B cell (primary cell): Measurements from ENCODE around the gene ELL.

Experiments used
- EZH2 ChIP-seq: IDR thresholded peaks from 2 replicates; pipeline ENCODE4 v1.6.1; 2012; ENCODE audit warnings: borderline replicate concordance, low read depth, mild to moderate bottlenecking, moderate library complexity, low read length; ENCODE audit not compliant: insufficient read depth, poor library complexity, severe bottlenecking
- TF ChIP-seq, protein P1 (sequence below): fragments of 200-600 bp; IDR thresholded peaks from one replicate; pipeline ENCODE4 v1.8.0; 2022; ENCODE audit warnings: antibody characterized with exemption, mild to moderate bottlenecking

DNA sequence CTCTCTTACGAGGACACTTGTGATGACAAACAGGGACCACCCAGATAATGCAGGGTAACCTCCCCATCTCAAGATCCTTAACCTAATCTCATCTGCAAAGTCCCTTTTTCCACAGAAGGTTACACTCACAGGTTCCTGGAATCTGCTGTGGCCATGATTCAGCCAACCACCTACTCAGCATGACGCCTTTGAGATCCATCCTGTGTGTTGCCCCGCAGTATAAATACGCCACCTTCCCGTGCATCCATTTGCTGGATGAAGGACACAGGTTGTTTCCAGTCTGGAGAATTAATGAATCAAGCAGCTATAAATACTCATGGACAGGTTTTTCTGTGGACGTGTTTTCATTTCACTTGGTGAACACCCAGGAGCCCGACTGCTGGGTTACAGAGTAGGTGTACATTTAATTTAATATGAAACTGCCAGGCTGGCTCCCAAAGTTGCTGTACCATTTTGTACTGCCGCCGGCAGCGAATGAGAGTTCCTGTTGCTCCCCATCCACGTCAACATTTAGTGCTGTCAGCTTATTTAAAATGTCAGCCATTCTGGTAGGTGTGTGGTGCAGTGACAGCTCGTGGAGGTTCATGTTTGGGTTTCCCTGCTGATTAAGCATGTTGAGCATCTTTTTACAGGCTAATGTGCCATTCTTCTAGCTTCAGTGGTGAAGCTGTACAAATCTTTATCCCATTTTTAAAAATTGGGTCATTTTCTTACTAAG is 40.2 kb downstream of the ELL start:
- TF ChIP-seq, protein P1, sequence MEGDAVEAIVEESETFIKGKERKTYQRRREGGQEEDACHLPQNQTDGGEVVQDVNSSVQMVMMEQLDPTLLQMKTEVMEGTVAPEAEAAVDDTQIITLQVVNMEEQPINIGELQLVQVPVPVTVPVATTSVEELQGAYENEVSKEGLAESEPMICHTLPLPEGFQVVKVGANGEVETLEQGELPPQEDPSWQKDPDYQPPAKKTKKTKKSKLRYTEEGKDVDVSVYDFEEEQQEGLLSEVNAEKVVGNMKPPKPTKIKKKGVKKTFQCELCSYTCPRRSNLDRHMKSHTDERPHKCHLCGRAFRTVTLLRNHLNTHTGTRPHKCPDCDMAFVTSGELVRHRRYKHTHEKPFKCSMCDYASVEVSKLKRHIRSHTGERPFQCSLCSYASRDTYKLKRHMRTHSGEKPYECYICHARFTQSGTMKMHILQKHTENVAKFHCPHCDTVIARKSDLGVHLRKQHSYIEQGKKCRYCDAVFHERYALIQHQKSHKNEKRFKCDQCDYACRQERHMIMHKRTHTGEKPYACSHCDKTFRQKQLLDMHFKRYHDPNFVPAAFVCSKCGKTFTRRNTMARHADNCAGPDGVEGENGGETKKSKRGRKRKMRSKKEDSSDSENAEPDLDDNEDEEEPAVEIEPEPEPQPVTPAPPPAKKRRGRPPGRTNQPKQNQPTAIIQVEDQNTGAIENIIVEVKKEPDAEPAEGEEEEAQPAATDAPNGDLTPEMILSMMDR = no peak
- no peak for TF ChIP-seq EZH2
